ENCODE data around the gene TRAF3IP3. TPM values are rescaled to one million over a fixed set of nuclear protein-coding genes. Genes with fewer than 3 reads are reported as not detected.

Gene TRAF3IP3
- total RNA-seq, 1 experiment from 2014 or later, result not detected

GRCh38 chr1:209809611-209810010 lies 53.8 kb downstream of the TRAF3IP3 start:
- WGBS (ENCODE audit: extremely low coverage, insufficient read length, low lambda C conversion rate), result no CpG with 5 or more reads among the region's 4 CpGs
- Histone ChIP-seq H3K18ac (ENCODE audit: insufficient read length, low read depth, low read length) (no peak overlapping the region), H3K79me1 (ENCODE audit: insufficient read depth, low read depth, low read length, poor library complexity, severe bottlenecking) (no peaks in the 10 kb centered on the region), H3K27me3 (ENCODE audit: insufficient read depth, low read length) (no peaks in the 10 kb centered on the region), H4K5ac (ENCODE audit: insufficient read length, low read depth, low read length) (no peak overlapping the region), H2BK120ac (ENCODE audit: low read depth, low read length, poor library complexity, severe bottlenecking) (no peak overlapping the region), H2AK5ac (ENCODE audit: insufficient read length, low read length) (no peak overlapping the region), H3K27ac (ENCODE audit: insufficient read length, low read depth, low read length) (no peak overlapping the region), H4K91ac (ENCODE audit: insufficient read length, low read depth, low read length) (no peak overlapping the region), H2BK20ac (ENCODE audit: low read depth, low read length, poor library complexity, severe bottlenecking) (no peak overlapping the region), H3K9ac (ENCODE audit: extremely low read depth, insufficient read length, low read length) (no peak overlapping the region), H3T11ph (ENCODE audit: low read length) (no peak overlapping the region), H3K14ac (ENCODE audit: insufficient read depth, low read length) (no peak overlapping the region), H3K4me1 (ENCODE audit: insufficient read depth, low read length) (no peaks in the 10 kb centered on the region), H4K8ac (replicated peaks; ENCODE audit: insufficient read length, low read depth, low read length) (no peak overlapping the region), H3K79me2 (ENCODE audit: insufficient read depth, low read length) (no peaks in the 10 kb centered on the region), H2BK15ac (ENCODE audit: low read depth, low read length) (no peak overlapping the region), H3K4me2 (ENCODE audit: insufficient read depth, insufficient read length, low read length) (no peak overlapping the region), H3K23ac (ENCODE audit: insufficient read length, low read depth, low read length) (no peak overlapping the region), H3K9me3 (ENCODE audit: control insufficient read depth, low read depth, low read length) (no peaks in the 10 kb centered on the region), H2BK12ac (ENCODE audit: insufficient read length, low read depth, low read length) (no peak overlapping the region), H2BK5ac (ENCODE audit: insufficient read length, low read length) (no peak overlapping the region), H4K20me1 (ENCODE audit: control insufficient read depth, insufficient read depth, insufficient read length) (no peaks in the 10 kb centered on the region), H3K23me2 (ENCODE audit: insufficient read length, low read depth, low read length, poor library complexity, severe bottlenecking) (peaks cover 8% of the 10 kb centered on the region), H3K4ac (ENCODE audit: low read depth, low read length) (no peak overlapping the region), H2AFZ (ENCODE audit: low read length) (no peak overlapping the region), H3K56ac (ENCODE audit: insufficient read length, low read depth, low read length) (no peak overlapping the region)
- H3K4me3 Mint-ChIP-seq, result no peak overlapping the region
- TF ChIP-seq, protein P1, sequence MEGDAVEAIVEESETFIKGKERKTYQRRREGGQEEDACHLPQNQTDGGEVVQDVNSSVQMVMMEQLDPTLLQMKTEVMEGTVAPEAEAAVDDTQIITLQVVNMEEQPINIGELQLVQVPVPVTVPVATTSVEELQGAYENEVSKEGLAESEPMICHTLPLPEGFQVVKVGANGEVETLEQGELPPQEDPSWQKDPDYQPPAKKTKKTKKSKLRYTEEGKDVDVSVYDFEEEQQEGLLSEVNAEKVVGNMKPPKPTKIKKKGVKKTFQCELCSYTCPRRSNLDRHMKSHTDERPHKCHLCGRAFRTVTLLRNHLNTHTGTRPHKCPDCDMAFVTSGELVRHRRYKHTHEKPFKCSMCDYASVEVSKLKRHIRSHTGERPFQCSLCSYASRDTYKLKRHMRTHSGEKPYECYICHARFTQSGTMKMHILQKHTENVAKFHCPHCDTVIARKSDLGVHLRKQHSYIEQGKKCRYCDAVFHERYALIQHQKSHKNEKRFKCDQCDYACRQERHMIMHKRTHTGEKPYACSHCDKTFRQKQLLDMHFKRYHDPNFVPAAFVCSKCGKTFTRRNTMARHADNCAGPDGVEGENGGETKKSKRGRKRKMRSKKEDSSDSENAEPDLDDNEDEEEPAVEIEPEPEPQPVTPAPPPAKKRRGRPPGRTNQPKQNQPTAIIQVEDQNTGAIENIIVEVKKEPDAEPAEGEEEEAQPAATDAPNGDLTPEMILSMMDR (conservative IDR thresholded peaks at IDR 0.05), result no peak
- no peaks in the 10 kb centered on the region for H3K36me3 Mint-ChIP-seq (ENCODE audit: insufficient read depth in 1 of 3, low read depth in 3 of 3)
- H3K27me3 Mint-ChIP-seq (ENCODE audit: low read depth), result peaks cover 1% of the 10 kb centered on the region; the same call in 1 of the 2 replicates
- no peaks in the 10 kb centered on the region for H3K9me3 Mint-ChIP-seq
- DNase-seq, result no peak
- H3K27ac Mint-ChIP-seq, result no peak overlapping the region
- H3K4me1 Mint-ChIP-seq, result peaks cover 10 to 12% of the 10 kb centered on the region in 2 experiments
